Measurements from ENCODE around the gene SLC50A1. TPM values are rescaled to one million over a fixed set of nuclear protein-coding genes. Genes with fewer than 3 reads are reported as not detected.
A peak's percentile ranks its signal among the peaks of the same experiment; 100 is the strongest.
"Not testable (repeated sequence)": the region's sequence is repeated elsewhere in the genome, so short reads cannot be mapped to it uniquely, and the experiment has no call there.

SLC50A1 gene
- total RNA-seq, 4 donors from 2014 or later = 33.3 to 59.4 (median 43.7) TPM

GRCh38 chr1:155145491-155145890 lies 9.8 kb downstream of the SLC50A1 start:
- no peak for TF ChIP-seq CTCF (IDR thresholded peaks at IDR 0.05)
- TF ChIP-seq POLR2A (IDR thresholded peaks at IDR 0.05) = no peak
- WGBS, 2 donors = 88 to 97% methylated on average over 3 of the region's 3 CpGs

GRCh38 chr1:155155996-155156643 lies 20.5 kb downstream of the SLC50A1 start:
- 64 to 71% methylated on average over 3 of the region's 3 CpGs for WGBS, 2 donors
- DNase-seq (ENCODE audit: low spot score in 2 of 2); H3K4me3 ChIP-seq (ENCODE audit: low read depth, poor library complexity, severe bottlenecking); intact Hi-C loops (cut with DNase I; ENCODE audit: low total_unique reads): not testable (repeated sequence)

More at GRCh38 chr1:155145491-155145890, 9.8 kb downstream of the SLC50A1 start:
- intact Hi-C loops (cut with DNase I; ENCODE audit: low total_unique reads) = no loop called here
- H3K4me3 ChIP-seq (ENCODE audit: low read depth, poor library complexity, severe bottlenecking) = no peak overlapping the region
- no peak for DNase-seq (ENCODE audit: low spot score in 2 of 2)

GRCh38 chr1:155158991-155159390 lies 23.3 kb downstream of the SLC50A1 start:
- intact Hi-C loops (cut with DNase I; ENCODE audit: low total_unique reads) = no loop called here
- no peak overlapping the region for H3K4me3 ChIP-seq (ENCODE audit: low read depth, poor library complexity, severe bottlenecking)
- WGBS, 2 donors = 50 to 57% methylated on average over 1 of the region's 1 CpG
- DNase-seq (ENCODE audit: low spot score in 2 of 2) = no peak
- no peak for TF ChIP-seq POLR2A (IDR thresholded peaks at IDR 0.05)
- no peak for TF ChIP-seq CTCF (IDR thresholded peaks at IDR 0.05)

- 80 to 87% methylated on average over 8 of the region's 8 CpGs for WGBS, 2 donors
- TF ChIP-seq POLR2A (IDR thresholded peaks at IDR 0.05) (no peak), CTCF (IDR thresholded peaks at IDR 0.05) (no peak)
- no peak overlapping the region for H3K4me3 ChIP-seq (ENCODE audit: low read depth, poor library complexity, severe bottlenecking)
- intact Hi-C loops (cut with DNase I; ENCODE audit: low total_unique reads) = no loop called here
- DNase-seq (ENCODE audit: low spot score in 2 of 2) = no peak
Measured at GRCh38 chr1:155160128-155160527, 24.5 kb downstream of the SLC50A1 start.

- H3K4me3 ChIP-seq (ENCODE audit: low read depth, poor library complexity, severe bottlenecking); DNase-seq (ENCODE audit: low spot score in 2 of 2); intact Hi-C loops (cut with DNase I; ENCODE audit: low total_unique reads): not testable (repeated sequence)
- 95 to 99% methylated on average over 6 of the region's 6 CpGs for WGBS, 2 donors
Measured at GRCh38 chr1:155162631-155163030, 27.0 kb downstream of the SLC50A1 start.

- H3K4me3 ChIP-seq (ENCODE audit: low read depth, poor library complexity, severe bottlenecking); intact Hi-C loops (cut with DNase I; ENCODE audit: low total_unique reads); DNase-seq (ENCODE audit: low spot score in 2 of 2): not testable (repeated sequence)
- 93 to 98% methylated on average over 4 of the region's 4 CpGs for WGBS, 2 donors
Measured at GRCh38 chr1:155163785-155164184, 28.1 kb downstream of the SLC50A1 start.

GRCh38 chr1:155164625-155165024 lies 29.0 kb downstream of the SLC50A1 start:
- 90 to 95% methylated on average over 11 of the region's 11 CpGs for WGBS, 2 donors
- intact Hi-C loops (cut with DNase I; ENCODE audit: low total_unique reads); H3K4me3 ChIP-seq (ENCODE audit: low read depth, poor library complexity, severe bottlenecking): not testable (repeated sequence)
- DNase-seq (ENCODE audit: low spot score in 2 of 2) = peak in 1 of 2 donors; percentile 52

GRCh38 chr1:155166051-155166470 lies 30.4 kb downstream of the SLC50A1 start:
- TF ChIP-seq POLR2A (IDR thresholded peaks at IDR 0.05) = no peak
- TF ChIP-seq CTCF (IDR thresholded peaks at IDR 0.05) = no peak
- 62 to 67% methylated on average over 8 of the region's 8 CpGs for WGBS, 2 donors
- H3K4me3 ChIP-seq (ENCODE audit: low read depth, poor library complexity, severe bottlenecking) = no peak overlapping the region
- intact Hi-C loops (cut with DNase I; ENCODE audit: low total_unique reads) = no loop called here
- peak in 1 of 2 donors; percentile 83 for DNase-seq (ENCODE audit: low spot score in 2 of 2)
